Pancreas (tissue), 10 donors: ENCODE measurements around the gene SMYD3. TPM values are rescaled to one million over a fixed set of nuclear protein-coding genes. Genes with fewer than 3 reads are reported as not detected.

ENCODE experiments used
- ATAC-seq, 4 donors: fragments of 200-7000 bp; cut with Tn5 transposase; one replicate each; pipeline versions ENCODE4 v1.8.0 to v1.9.1; 2020; ENCODE audit warnings: mild to moderate bottlenecking in 4 of 4, moderate library complexity in 4 of 4
- DNase-seq, 6 donors: peaks; one replicate each; pipeline ENCODE4 v3.0.0-alpha.2; 2020
- FAIRE-seq: peaks from 2 replicates; lab custom pipeline; 2012; peaks lifted over from hg19 to GRCh38; lab: Jason Lieb, UNC
- H3K27ac ChIP-seq, 4 donors: fragments of 200-600 bp; sonication (generic); 1 replicate in 3 of 4; 2 replicates in 1 of 4; pipeline versions ENCODE4 v1.5.0 to v1.8.0; 2020
- H3K27me3 ChIP-seq, 4 donors: fragments of 200-600 bp; one replicate each; pipeline ENCODE4 v1.8.0; 2021
- H3K36me3 ChIP-seq, 3 donors: fragments of 200-600 bp; sonication (generic) in 1 of 3; one replicate each; pipeline versions ENCODE4 v1.5.0 to v1.8.0; 2020 to 2021
- H3K4me1 ChIP-seq, 3 donors: fragments of 200-600 bp; one replicate each; pipeline ENCODE4 v1.8.0; 2021
- H3K4me3 ChIP-seq, 4 donors: fragments of 200-600 bp; sonication (generic) in 2 of 4; one replicate each; pipeline versions ENCODE4 v1.5.0 to v1.8.0; 2020 to 2021
- H3K9me3 ChIP-seq, 4 donors: fragments of 200-600 bp; one replicate each; pipeline ENCODE4 v1.8.0; 2021
- CTCF ChIP-seq, 4 donors: fragments of 200-600 bp; sonication (generic) in 3 of 4; IDR thresholded peaks; one replicate each; pipeline versions ENCODE4 v1.5.0 to v1.8.0; 2021; ENCODE audit warnings: antibody characterized with exemption in 4 of 4
- WGBS, 2 donors: extraction: QIAGEN DNeasy Blood & Tissue Kit; methylation state at CpG; one replicate each; pipeline ENCODE4 v1.1.7; 2013; 5-methylcytosine and 5-hydroxymethylcytosine counted together
- intact Hi-C, 3 donors: fragments of 100-400 bp; cut with DNase I; formaldehyde crosslinking; loops; one replicate each; pipeline versions ENCODE4 v1.11.1 to v1.14.2; 2022
- polyA plus RNA-seq, 2 donors: library from polyadenylated mRNA; stranded (reverse); fragments of 200-250 nt; gene quantifications; one replicate each; pipeline ENCODE4 v1.2.3, GENCODE V29; 2013
- total RNA-seq, 6 donors: library from RNA; stranded (reverse); fragmentation: NEBNext Ultra II Directional in 4 of 6; extraction: Animal tissue kit (Norgen Biotek cat#: 25700) in 4 of 6; gene quantifications; one replicate each; pipeline versions ENCODE4 v1.2.1 to v1.2.4, GENCODE V29; 2021 to 2023
- donor health status: healthy with polysubstance abuse.
- donor health status: DM: no; HTN: no; CAD: no; lungs with moderate emphysema.
- donor health status: DM: no; HTN: no; CAD: no.
- donor health status: control.
- donor health status: control.
- donor health status: Bipolar disorder and iron deficiency.
- donor health status: DM: yes; HTN: yes; CAD: no.
- donor health status: DM: no; HTN: no; CAD: no.
- donor health status: DM: no; HTN: no; CAD: no.
- donor health status: DM: yes; HTN: yes; CAD: no.

Gene SMYD3
- total and polyA plus RNA-seq, 8 donors: 4.6 to 10.5 (median 6.7) TPM

- Histone ChIP-seq H3K27ac (no peak overlapping the region), H3K36me3 (no peaks in the 10 kb centered on the region), H3K4me1 (no peaks in the 10 kb centered on the region), H3K4me3 (no peak overlapping the region), H3K9me3 (no peaks in the 10 kb centered on the region), H3K27me3 (no peaks in the 10 kb centered on the region)
- DNase-seq (no peak), FAIRE-seq (no peak), ATAC-seq (no peak)
- intact Hi-C loops: no loop called here
- 77 to 79% methylated on average over 8 of the region's 8 CpGs for WGBS, 2 donors
- no peak for TF ChIP-seq CTCF (IDR thresholded peaks at IDR 0.05)
Observed at GRCh38 chr1:245877976-245878375, 629.1 kb downstream of the SMYD3 start.

- H3K27me3 ChIP-seq: no peaks in the 10 kb centered on the region
- intact Hi-C loops: no loop called here
- no peaks in the 10 kb centered on the region for H3K9me3 ChIP-seq
- no peak overlapping the region for H3K4me3 ChIP-seq
- ATAC-seq: no peak
- H3K36me3 ChIP-seq: no peaks in the 10 kb centered on the region
- no peak for FAIRE-seq
- no peak overlapping the region for H3K27ac ChIP-seq
- TF ChIP-seq CTCF (IDR thresholded peaks at IDR 0.05): no peak
- DNase-seq: no peak
- no peaks in the 10 kb centered on the region for H3K4me1 ChIP-seq
- 72 to 73% methylated on average over 5 of the region's 5 CpGs for WGBS, 2 donors
Observed at GRCh38 chr1:245876586-245876985, 630.5 kb downstream of the SMYD3 start.

GRCh38 chr1:245875581-245876261, 631.4 kb downstream of the SMYD3 start:
- H3K4me3 ChIP-seq: no peak overlapping the region
- H3K27me3 ChIP-seq: no peaks in the 10 kb centered on the region
- no peaks in the 10 kb centered on the region for H3K9me3 ChIP-seq
- DNase-seq (no peak), FAIRE-seq (no peak), ATAC-seq (no peak)
- peak overlapping the region in 2 of 4 donors; percentile 27 to 28 for H3K27ac ChIP-seq
- no peak for TF ChIP-seq CTCF (IDR thresholded peaks at IDR 0.05)
- no peaks in the 10 kb centered on the region for H3K36me3 ChIP-seq
- 62 to 70% methylated on average over 4 of the region's 4 CpGs for whole genome bisulfite sequencing, 2 donors
- H3K4me1 ChIP-seq: no peaks in the 10 kb centered on the region
- intact Hi-C loops: no loop called here

GRCh38 chr1:245874942-245875580, 632.0 kb downstream of the SMYD3 start:
- FAIRE-seq (peak; percentile 63), DNase-seq (peak in 5 of 6 donors; percentile 43 to 69 (median 57)), ATAC-seq (peak in 3 of 4 donors; percentile 67 to 84 (median 77))
- Histone ChIP-seq H3K27me3 (no peaks in the 10 kb centered on the region), H3K9me3 (no peaks in the 10 kb centered on the region), H3K4me1 (no peaks in the 10 kb centered on the region), H3K27ac (peak overlapping the region in 2 of 4 donors; percentile 27 to 37), H3K4me3 (no peak overlapping the region), H3K36me3 (no peaks in the 10 kb centered on the region)
- 37 to 41% methylated on average over 12 of the region's 12 CpGs for WGBS, 2 donors
- intact Hi-C loops: no loop called here
- no peak for TF ChIP-seq CTCF (IDR thresholded peaks at IDR 0.05)
